C4-2B (cell line): ENCODE data around the gene TMEM88.

Source experiments
- H3K27ac ChIP-seq: fragments of 450-650 bp; 2 replicates; pipeline ENCODE4 v1.5.1; 2017
- ZFX ChIP-seq: fragments of 450-650 bp; IDR thresholded peaks from 2 replicates; pipeline ENCODE4 v1.6.1; 2017
- TF ChIP-seq, protein P1 (sequence below): fragments of 450-650 bp; conservative IDR thresholded peaks from 2 replicates; pipeline ENCODE4 v1.5.1; 2017; ENCODE audit warnings: mild to moderate bottlenecking

Gene TMEM88

DNA sequence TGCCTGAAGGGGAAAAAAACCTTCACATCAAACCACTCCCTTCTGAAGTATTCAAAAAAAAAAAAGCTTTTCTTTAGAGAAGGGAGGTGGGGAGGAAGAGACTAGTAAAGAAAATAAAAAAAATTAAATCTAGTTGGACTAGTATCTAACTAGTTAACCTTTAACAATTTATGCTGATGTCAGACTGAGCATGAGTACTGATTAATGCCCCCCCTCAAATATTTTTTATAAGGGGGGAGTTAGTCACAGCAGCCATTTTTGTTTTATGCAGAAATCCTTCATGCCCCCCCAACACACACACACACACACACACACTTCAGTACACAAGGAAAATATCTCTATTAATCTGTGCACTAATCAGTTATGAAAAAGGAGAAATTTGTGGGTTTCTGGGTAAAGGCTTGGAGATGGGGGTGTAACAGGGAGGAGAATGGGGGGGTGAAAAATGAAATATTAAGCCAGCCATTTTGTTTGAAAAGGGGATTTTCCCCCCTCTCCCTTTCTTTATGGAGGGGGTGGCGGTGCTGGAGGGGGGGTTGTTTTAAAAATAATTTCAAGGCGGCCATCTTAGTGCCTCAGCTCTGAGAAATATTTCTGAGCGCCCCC lies 29.0 kb downstream of the TMEM88 start:
- TF ChIP-seq, protein P1, sequence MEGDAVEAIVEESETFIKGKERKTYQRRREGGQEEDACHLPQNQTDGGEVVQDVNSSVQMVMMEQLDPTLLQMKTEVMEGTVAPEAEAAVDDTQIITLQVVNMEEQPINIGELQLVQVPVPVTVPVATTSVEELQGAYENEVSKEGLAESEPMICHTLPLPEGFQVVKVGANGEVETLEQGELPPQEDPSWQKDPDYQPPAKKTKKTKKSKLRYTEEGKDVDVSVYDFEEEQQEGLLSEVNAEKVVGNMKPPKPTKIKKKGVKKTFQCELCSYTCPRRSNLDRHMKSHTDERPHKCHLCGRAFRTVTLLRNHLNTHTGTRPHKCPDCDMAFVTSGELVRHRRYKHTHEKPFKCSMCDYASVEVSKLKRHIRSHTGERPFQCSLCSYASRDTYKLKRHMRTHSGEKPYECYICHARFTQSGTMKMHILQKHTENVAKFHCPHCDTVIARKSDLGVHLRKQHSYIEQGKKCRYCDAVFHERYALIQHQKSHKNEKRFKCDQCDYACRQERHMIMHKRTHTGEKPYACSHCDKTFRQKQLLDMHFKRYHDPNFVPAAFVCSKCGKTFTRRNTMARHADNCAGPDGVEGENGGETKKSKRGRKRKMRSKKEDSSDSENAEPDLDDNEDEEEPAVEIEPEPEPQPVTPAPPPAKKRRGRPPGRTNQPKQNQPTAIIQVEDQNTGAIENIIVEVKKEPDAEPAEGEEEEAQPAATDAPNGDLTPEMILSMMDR: no peak
- no peak for TF ChIP-seq ZFX

DNA sequence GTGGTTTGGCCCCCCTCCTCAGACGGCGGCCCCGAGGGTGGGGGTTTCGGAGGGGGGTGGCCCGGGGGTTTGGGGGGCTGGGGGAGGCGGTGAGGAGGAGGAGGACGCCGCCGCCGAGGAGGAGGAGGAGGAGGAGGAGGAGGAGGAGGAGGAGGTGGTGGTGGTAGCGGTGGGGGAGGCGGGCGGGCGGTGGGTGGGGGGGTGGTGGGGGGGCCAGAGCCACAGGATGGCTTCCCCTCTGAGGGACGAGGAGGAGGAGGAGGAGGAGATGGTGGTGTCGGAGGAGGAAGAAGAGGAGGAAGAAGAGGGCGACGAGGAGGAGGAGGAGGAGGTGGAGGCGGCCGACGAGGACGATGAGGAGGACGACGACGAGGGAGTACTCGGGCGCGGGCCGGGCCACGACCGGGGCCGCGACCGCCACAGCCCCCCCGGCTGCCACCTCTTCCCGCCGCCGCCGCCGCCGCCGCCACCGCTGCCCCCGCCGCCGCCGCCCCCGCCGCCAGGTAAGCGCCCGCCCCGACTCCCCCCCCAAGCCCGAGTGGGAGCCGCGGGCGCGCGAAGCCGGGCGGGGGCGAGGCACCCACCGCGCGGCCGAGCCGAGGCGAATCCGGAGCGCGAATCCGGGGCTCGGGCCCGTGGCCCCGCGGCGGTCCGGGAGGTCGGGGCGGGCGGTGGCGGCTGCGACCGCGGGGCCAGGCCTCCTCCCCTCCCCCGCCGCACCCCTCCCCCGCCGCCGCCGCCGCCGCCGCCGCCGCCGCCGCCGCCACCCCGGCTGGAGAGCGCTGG lies 29.9 kb downstream of the TMEM88 start:
- H3K27ac ChIP-seq: peak overlapping the region; percentile 100
- TF ChIP-seq ZFX: peak; percentile 59; the same call in 1 of the 2 replicates
- TF ChIP-seq, protein P1: no peak

More for the DNA sequence above, 29.0 kb downstream of the TMEM88 start:
- H3K27ac ChIP-seq: no peak overlapping the region

DNA sequence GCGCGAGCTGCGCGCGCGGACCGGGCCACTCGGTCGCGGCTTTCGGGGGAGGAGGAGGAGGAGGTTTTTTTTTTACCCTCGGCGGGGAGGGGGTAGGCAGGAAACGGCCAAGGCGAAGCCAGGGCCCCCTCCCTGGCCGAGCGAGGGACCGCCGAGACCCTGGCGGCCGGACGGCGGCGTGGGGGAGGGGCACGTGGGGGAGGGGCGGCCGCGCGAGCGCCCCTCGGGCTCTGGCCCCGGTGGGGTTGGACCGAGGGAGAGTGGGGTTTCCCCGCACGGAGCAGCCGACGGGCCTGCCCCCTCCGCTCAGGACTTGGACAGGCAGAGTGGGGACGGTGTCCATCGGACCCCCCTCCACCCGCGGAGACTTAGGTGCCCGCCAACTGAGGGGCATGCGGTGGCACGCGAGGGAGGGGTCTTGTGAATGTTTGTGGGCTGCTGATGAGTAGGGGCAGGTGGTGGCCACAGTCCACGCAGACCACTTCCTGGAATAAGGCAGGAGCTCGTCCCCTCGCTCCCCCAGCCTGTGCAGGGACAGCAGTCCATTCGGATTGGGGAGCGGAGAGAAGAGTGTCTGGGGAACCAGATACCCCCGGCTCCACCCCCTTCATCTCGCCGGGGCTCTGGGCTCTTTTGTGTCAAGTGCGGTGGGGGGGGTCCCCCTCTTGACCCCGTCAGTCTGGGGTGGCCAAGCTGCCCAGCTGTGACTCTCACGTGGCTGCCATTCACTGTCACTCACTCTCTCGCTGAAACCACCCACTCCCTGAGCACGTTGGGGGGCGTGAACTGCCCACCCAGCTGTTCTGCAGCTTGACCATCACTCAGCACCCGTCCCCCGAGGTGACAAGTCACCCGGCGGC lies 30.7 kb downstream of the TMEM88 start:
- peak overlapping the region; percentile 100 for H3K27ac ChIP-seq
- TF ChIP-seq, protein P1: no peak
- no peak for TF ChIP-seq ZFX

DNA sequence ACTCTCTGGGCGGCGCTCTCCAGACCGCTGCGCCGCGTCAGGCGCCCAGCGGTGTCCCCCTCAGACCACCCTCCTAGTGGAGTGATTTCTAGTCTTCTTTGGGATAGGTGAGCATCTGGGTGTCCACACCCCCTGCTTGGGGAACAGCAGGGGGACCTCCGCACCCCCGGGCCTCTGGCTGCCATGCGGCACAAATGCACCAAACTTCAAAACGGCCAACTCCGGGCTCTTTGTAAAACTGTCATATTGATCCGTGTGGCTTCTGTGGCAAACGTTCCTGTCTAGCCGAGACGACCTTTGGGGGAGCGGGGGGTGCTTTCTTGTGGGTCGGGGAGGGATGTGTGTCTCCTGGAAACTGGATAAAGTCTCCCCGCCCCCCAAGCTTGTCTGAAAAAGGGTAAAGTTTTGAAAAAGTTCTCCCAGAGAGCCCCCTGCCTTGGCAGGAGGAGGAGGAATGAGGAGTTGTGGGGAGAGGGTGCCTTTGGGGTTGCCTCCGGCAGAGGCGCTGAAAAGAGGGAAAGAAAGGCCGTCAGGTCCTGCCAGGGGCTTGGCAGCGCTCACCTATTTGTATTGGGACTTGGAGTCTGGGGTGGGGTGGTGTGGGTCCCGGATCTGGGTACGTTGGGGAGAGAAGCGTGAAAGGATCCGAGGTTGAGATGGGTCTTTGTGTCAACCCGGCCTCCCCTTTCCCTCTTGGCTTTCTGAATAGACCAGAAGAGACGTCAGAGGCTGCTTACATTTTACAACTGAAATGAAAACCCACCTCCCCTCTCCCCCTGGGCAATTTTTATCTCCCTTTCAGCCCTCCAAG lies 31.6 kb downstream of the TMEM88 start:
- TF ChIP-seq ZFX: no peak
- TF ChIP-seq, protein P1: no peak

DNA sequence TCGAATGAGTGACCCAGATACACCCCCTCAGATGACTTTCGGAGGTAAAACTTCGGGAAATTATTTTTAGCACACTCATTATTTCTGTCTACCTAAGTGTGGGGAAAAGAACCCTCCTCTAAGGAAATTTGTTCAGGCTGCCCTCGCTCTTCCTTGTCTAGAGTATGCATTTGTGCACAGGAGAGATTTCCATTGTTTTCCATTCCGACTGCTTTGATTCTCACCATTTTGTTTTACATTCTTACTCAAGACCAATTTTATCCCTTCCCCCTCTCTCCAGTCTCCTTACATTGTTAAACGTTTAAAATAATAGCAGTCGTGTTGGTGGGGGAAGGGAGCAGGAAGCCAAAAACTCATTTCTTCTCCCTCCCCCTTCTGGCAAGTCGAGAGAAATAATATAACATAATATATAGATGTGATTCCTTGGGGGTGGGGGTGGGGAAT lies 32.2 kb downstream of the TMEM88 start:
- TF ChIP-seq, protein P1: no peak; the same call in 1 of the 2 replicates
- no peak for TF ChIP-seq ZFX
- H3K27ac ChIP-seq: peak overlapping the region; percentile 100

More for the DNA sequence above, 31.6 kb downstream of the TMEM88 start:
- H3K27ac ChIP-seq: peak overlapping the region; percentile 100

DNA sequence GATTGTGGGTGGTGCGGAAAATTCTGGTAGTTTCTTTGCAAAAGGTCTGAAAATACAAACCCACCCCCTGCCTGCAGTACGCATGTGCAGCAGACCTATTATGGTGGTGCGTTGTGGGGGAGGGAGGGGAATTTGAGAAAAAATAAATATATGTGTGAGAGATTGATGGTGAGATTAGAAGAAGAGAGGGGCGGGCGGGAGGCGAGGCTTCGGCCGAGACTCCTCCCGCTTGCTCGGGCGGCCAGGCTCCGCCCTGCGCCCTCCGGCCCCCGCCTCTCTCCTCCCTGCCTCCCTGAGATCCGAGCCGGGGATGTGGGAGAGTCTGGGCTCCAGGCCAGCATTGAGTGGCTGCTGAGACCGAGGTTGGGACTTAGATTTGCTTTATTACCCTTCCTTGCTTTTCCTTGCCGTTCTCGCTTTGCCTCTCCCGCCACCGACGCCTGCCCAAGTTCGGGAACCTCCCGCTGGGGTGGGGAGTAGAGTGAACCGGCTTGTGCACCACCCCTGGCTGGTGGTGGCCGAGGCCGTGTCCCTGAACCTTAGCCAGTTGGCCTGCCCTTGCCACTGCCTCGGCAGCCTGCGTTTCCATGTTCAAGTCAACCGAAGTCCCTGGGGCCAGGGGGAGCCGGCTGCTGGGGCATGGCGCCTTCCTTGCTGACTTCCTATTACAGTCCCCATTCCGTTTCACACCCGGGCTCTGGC lies 32.8 kb downstream of the TMEM88 start:
- peak overlapping the region; percentile 100 for H3K27ac ChIP-seq
- TF ChIP-seq, protein P1: no peak; the same call in 1 of the 2 replicates
- no peak for TF ChIP-seq ZFX
